Keratinocyte (primary cell): ENCODE results near the gene MTR.

ENCODE experiments used
- CTCF ChIP-seq, 3 experiments: IDR thresholded peaks in 1 of 3; conservative IDR thresholded peaks in 1 of 3; optimal IDR thresholded peaks in 1 of 3; 2 replicates in 2 of 3; 3 replicates in 1 of 3; pipeline versions ENCODE3 to v1.5.1; 2011; ENCODE audit warnings: low read length in 3 of 3, mild to moderate bottlenecking in 3 of 3, moderate library complexity in 2 of 3, control low read depth in 1 of 3, inconsistent platforms in 1 of 3; ENCODE audit not compliant: insufficient read depth in 2 of 3; ENCODE audit errors: extremely low read depth in 1 of 3
- EZH2 ChIP-seq: IDR thresholded peaks from one replicate; pipeline ENCODE4 v1.6.1; 2012; ENCODE audit warnings: inconsistent platforms, mild to moderate bottlenecking, low read length, moderate library complexity

- TF ChIP-seq EZH2 = no peak
- TF ChIP-seq CTCF (optimal IDR thresholded peaks at IDR 0.05 in 1 of 3, IDR thresholded peaks at IDR 0.05 in 1 of 3, conservative IDR thresholded peaks at IDR 0.05 in 1 of 3; ENCODE audit: extremely low read depth in 1 of 3, insufficient read depth in 2 of 3, low read length in 3 of 3) = no peak
Observed at GRCh38 chr1:236841341-236841740, 46.2 kb downstream of the MTR start.
